ENCODE results near the gene COPS7B.
"Not testable (repeated sequence)": the region's sequence is repeated elsewhere in the genome, so short reads cannot be mapped to it uniquely, and the experiment has no call there.

The COPS7B gene

DNA sequence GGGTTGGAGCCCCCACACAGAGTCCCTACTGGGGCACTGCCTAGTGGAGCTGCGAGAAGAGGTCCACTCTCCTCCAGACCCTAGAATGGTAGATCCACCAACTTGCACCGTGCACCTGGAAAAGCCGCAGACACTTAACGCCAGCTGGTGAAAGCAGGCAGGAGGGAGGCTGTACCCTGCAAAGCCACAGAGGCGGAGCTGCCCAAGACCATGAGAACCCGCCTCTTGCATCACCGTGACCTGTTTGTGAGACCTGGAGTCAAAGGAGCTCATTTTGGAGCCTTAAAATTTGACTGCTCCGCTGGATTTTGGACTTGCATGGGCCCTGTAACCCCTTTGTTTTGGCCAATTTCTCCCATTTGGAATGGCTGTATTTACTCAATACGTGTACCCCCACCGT, 37.2 kb upstream of the COPS7B start:
- not testable (repeated sequence) for H3K9me3 ChIP-seq (ENCODE audit: insufficient read depth, low read length); H3K36me3 ChIP-seq (replicated peaks; ENCODE audit: low read depth, low read length); H3K27me3 ChIP-seq (ENCODE audit: low read depth, low read length); H3K4me3 ChIP-seq (ENCODE audit: low read length); H3K79me2 ChIP-seq (ENCODE audit: low read length); H3K27ac ChIP-seq (ENCODE audit: low read length); H3K4me1 ChIP-seq (ENCODE audit: low read length); H3K4me2 ChIP-seq (ENCODE audit: low read length); H4K20me1 ChIP-seq (ENCODE audit: insufficient read depth, low read length); H3K9ac ChIP-seq (ENCODE audit: low read length); H2AFZ ChIP-seq (ENCODE audit: low read depth, low read length)

DNA sequence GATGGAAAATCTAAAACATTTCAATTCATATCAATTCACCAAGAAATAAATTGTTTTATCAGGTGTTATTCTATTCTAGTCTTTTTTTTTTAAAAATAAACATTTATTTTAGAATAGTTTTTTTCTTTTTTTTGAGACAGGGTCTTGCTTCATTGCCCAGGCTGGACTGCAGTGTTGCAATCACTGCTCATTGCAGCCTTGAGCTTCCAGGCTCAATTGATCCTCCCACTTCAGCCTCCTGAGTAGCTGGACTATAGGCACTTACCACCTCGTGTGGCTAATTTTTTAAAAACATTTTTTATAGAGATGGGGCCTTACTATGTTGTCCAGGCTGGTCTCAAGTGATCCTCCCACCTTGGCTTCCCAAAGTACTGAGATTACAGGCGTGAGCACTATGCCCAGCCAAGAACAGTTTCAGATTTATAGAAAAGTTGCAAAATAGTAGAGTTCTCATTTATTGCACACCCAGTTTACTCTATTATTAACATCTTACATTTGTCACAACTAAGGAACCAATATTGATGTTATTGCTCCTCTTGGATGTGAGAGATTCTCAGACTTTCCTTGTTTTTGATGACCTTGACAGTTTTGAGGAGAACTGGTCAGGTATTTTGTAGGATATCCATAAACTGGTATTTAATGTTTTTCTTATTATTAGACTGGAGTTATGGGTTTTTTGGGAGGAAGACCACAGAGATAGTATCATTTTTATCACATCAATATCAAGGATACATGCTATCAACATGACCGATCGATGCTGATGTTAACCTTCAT, 35.0 kb upstream of the COPS7B start:
- H3K27ac ChIP-seq (ENCODE audit: low read length) = no peak overlapping the region
- no peak overlapping the region for H3K9ac ChIP-seq (ENCODE audit: low read length)
- H3K79me2 ChIP-seq (ENCODE audit: low read length) = no peaks in the 10 kb centered on the region
- H3K4me3 ChIP-seq (ENCODE audit: low read length) = no peak overlapping the region
- H3K4me2 ChIP-seq (ENCODE audit: low read length) = no peak overlapping the region
- no peaks in the 10 kb centered on the region for H3K27me3 ChIP-seq (ENCODE audit: low read depth, low read length)
- H3K4me1 ChIP-seq (ENCODE audit: low read length) = no peaks in the 10 kb centered on the region
- no peak overlapping the region for H2AFZ ChIP-seq (ENCODE audit: low read depth, low read length)
- H3K36me3 ChIP-seq (replicated peaks; ENCODE audit: low read depth, low read length) = no peaks in the 10 kb centered on the region
- TF ChIP-seq, protein P1, sequence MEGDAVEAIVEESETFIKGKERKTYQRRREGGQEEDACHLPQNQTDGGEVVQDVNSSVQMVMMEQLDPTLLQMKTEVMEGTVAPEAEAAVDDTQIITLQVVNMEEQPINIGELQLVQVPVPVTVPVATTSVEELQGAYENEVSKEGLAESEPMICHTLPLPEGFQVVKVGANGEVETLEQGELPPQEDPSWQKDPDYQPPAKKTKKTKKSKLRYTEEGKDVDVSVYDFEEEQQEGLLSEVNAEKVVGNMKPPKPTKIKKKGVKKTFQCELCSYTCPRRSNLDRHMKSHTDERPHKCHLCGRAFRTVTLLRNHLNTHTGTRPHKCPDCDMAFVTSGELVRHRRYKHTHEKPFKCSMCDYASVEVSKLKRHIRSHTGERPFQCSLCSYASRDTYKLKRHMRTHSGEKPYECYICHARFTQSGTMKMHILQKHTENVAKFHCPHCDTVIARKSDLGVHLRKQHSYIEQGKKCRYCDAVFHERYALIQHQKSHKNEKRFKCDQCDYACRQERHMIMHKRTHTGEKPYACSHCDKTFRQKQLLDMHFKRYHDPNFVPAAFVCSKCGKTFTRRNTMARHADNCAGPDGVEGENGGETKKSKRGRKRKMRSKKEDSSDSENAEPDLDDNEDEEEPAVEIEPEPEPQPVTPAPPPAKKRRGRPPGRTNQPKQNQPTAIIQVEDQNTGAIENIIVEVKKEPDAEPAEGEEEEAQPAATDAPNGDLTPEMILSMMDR (IDR thresholded peaks at IDR 0.05; ENCODE audit: low read depth, low read length) = no peak
- no peak for TF ChIP-seq EZH2phosphoT487 (IDR thresholded peaks at IDR 0.05; ENCODE audit: low read depth)
- H4K20me1 ChIP-seq (ENCODE audit: insufficient read depth, low read length) = no peaks in the 10 kb centered on the region
- no peaks in the 10 kb centered on the region for H3K9me3 ChIP-seq (ENCODE audit: insufficient read depth, low read length)

DNA sequence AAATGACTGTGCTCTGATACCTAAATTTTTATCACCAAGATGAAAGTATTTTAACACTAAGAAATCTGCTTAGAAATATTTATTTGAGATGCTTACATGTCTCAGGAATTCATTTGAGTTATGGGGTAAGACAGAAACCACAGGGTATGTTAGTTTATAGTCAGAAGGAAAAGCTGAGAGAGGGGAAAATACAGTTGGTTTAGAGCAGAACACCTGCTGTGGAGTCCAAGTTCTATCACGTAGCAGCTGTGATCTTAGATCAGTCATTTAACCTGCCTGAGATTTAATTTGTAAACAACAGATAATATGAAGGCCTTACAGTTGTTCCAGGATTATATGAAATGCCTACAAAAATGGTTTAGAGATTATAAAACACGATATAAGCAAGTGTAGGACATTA, 34.2 kb upstream of the COPS7B start:
- no peak overlapping the region for H2AFZ ChIP-seq (ENCODE audit: low read depth, low read length)
- H3K4me3 ChIP-seq (ENCODE audit: low read length) = no peak overlapping the region
- no peak overlapping the region for H3K4me2 ChIP-seq (ENCODE audit: low read length)
- TF ChIP-seq, protein P1 (IDR thresholded peaks at IDR 0.05; ENCODE audit: low read depth, low read length) = no peak
- no peak for TF ChIP-seq EZH2phosphoT487 (IDR thresholded peaks at IDR 0.05; ENCODE audit: low read depth)
- H3K4me1 ChIP-seq (ENCODE audit: low read length) = no peaks in the 10 kb centered on the region
- H3K27ac ChIP-seq (ENCODE audit: low read length) = no peak overlapping the region
- H3K27me3 ChIP-seq (ENCODE audit: low read depth, low read length) = no peaks in the 10 kb centered on the region
- H3K79me2 ChIP-seq (ENCODE audit: low read length) = no peaks in the 10 kb centered on the region
- no peak overlapping the region for H3K9ac ChIP-seq (ENCODE audit: low read length)
- H4K20me1 ChIP-seq (ENCODE audit: insufficient read depth, low read length) = no peaks in the 10 kb centered on the region
- no peaks in the 10 kb centered on the region for H3K9me3 ChIP-seq (ENCODE audit: insufficient read depth, low read length)
- no peaks in the 10 kb centered on the region for H3K36me3 ChIP-seq (replicated peaks; ENCODE audit: low read depth, low read length)

DNA sequence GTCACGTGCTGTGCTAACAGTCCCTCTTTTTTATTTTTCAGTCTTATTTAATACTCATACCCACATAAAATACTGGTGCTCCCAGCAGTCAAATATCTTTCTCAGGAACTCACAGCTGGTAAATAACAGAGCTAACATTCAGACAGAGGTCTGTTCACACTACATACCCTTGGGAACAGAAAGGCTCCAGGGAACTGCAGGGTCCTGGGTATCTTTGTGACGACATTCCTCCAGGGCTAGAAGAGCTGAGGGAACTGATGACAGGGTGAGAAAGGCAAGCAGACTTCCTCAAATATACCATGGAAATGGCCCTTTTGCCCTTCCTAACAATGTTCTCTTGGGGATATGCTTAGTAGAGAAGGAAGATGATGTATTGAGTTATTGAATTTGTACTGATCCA, 24.5 kb upstream of the COPS7B start:
- Histone ChIP-seq H3K4me3 (ENCODE audit: low read length) (no peak overlapping the region), H2AFZ (ENCODE audit: low read depth, low read length) (no peak overlapping the region), H3K36me3 (replicated peaks; ENCODE audit: low read depth, low read length) (no peaks in the 10 kb centered on the region), H3K4me2 (ENCODE audit: low read length) (no peak overlapping the region), H3K79me2 (ENCODE audit: low read length) (no peaks in the 10 kb centered on the region), H3K9me3 (ENCODE audit: insufficient read depth, low read length) (no peaks in the 10 kb centered on the region), H4K20me1 (ENCODE audit: insufficient read depth, low read length) (no peaks in the 10 kb centered on the region), H3K4me1 (ENCODE audit: low read length) (no peaks in the 10 kb centered on the region), H3K27ac (ENCODE audit: low read length) (no peak overlapping the region), H3K9ac (ENCODE audit: low read length) (no peak overlapping the region), H3K27me3 (ENCODE audit: low read depth, low read length) (no peaks in the 10 kb centered on the region)
- TF ChIP-seq, protein P1 (IDR thresholded peaks at IDR 0.05; ENCODE audit: low read depth, low read length) = no peak
- no peak for TF ChIP-seq EZH2phosphoT487 (IDR thresholded peaks at IDR 0.05; ENCODE audit: low read depth)

All from OCI-LY3 (cell line).